Measurements from ENCODE around the gene ZC3H12D. TPM values are rescaled to one million over a fixed set of nuclear protein-coding genes. Genes with fewer than 3 reads are reported as not detected.

ZC3H12D gene
- total and polyA plus RNA-seq, 11 donors: 0.14 to 3.0 (median 0.42) TPM

- TF ChIP-seq CTCF (IDR thresholded peaks at IDR 0.05): no peak
- TF ChIP-seq POLR2A (IDR thresholded peaks at IDR 0.05): no peak
- ATAC-seq (no peak), DNase-seq (no peak)
- H3K4me3 ChIP-seq: no peak overlapping the region
- no peak overlapping the region for H3K27ac ChIP-seq
- H3K9me3 ChIP-seq: peaks cover 0 to 9% (median 0%) of the 10 kb centered on the region in 12 donors
- H3K27me3 ChIP-seq: no peaks in the 10 kb centered on the region
- intact Hi-C loops (cut with DNase I): loop anchor here in 1 of 10 donors (10.0 kb wide), 1 partner anchor 100 kb away; the partner anchor contains the start of gene TAB2
- peaks cover 0 to 24% (median 11%) of the 10 kb centered on the region in 9 donors for H3K36me3 ChIP-seq
- 94 to 97% (median 95%) methylated on average over 4 of the region's 4 CpGs for WGBS, 4 donors
- peaks cover 0 to 22% (median 0%) of the 10 kb centered on the region in 12 donors for H3K4me1 ChIP-seq
These were observed 70.0 kb downstream of the ZC3H12D start for GRCh38 chr6:149414821-149415220.

GRCh38 chr6:149414009-149414408 lies 70.8 kb downstream of the ZC3H12D start:
- peaks cover 0 to 24% (median 0%) of the 10 kb centered on the region in 12 donors for H3K4me1 ChIP-seq
- H3K4me3 ChIP-seq: no peak overlapping the region
- DNase-seq (no peak), ATAC-seq (no peak)
- 70 to 95% (median 81%) methylated on average over 4 of the region's 4 CpGs for WGBS, 4 donors
- peaks cover 0 to 9% (median 0%) of the 10 kb centered on the region in 12 donors for H3K9me3 ChIP-seq
- H3K27ac ChIP-seq: no peak overlapping the region
- H3K36me3 ChIP-seq: peaks cover 0 to 32% (median 16%) of the 10 kb centered on the region in 9 donors
- intact Hi-C loops (cut with DNase I): loop anchor here in 1 of 10 donors (10.0 kb wide), 1 partner anchor 99 kb away; the partner anchor contains the start of gene TAB2
- no peaks in the 10 kb centered on the region for H3K27me3 ChIP-seq
- TF ChIP-seq POLR2A (IDR thresholded peaks at IDR 0.05): no peak
- TF ChIP-seq CTCF (IDR thresholded peaks at IDR 0.05): no peak

- intact Hi-C loops (cut with DNase I): loop anchor here in 1 of 10 donors (10.0 kb wide), 1 partner anchor 96 kb away; the partner anchor contains the start of gene TAB2
- no peaks in the 10 kb centered on the region for H3K27me3 ChIP-seq
- no peak for DNase-seq
- TF ChIP-seq CTCF (IDR thresholded peaks at IDR 0.05) (no peak), POLR2A (IDR thresholded peaks at IDR 0.05) (no peak)
- peak; percentile 70 to 76 (median 74) for ATAC-seq
- H3K36me3 ChIP-seq: peaks cover 0 to 46% (median 23%) of the 10 kb centered on the region in 9 donors
- H3K9me3 ChIP-seq: no peaks in the 10 kb centered on the region
- H3K27ac ChIP-seq: peak overlapping the region in 5 of 12 donors; percentile 2 to 58 (median 19)
- H3K4me1 ChIP-seq: peaks cover 0 to 24% (median 1%) of the 10 kb centered on the region in 12 donors
- H3K4me3 ChIP-seq: no peak overlapping the region
These were observed 74.3 kb downstream of the ZC3H12D start for GRCh38 chr6:149410557-149410956.

- DNase-seq: no peak
- Histone ChIP-seq H3K27ac (peak overlapping the region in 5 of 12 donors; percentile 33 to 58 (median 43)), H3K4me1 (peaks cover 0 to 24% (median 1%) of the 10 kb centered on the region in 12 donors), H3K36me3 (peaks cover 0 to 55% (median 33%) of the 10 kb centered on the region in 9 donors), H3K9me3 (no peaks in the 10 kb centered on the region), H3K27me3 (no peaks in the 10 kb centered on the region), H3K4me3 (no peak overlapping the region)
- intact Hi-C loops (cut with DNase I): loop anchor here in 1 of 10 donors (10.0 kb wide), 1 partner anchor 95 kb away; the partner anchor contains the start of gene TAB2
- ATAC-seq: peak; percentile 58 to 84 (median 80)
- 79 to 85% (median 80%) methylated on average over 3 of the region's 3 CpGs for WGBS, 4 donors
- TF ChIP-seq CTCF (IDR thresholded peaks at IDR 0.05) (no peak), POLR2A (IDR thresholded peaks at IDR 0.05) (no peak)
These were observed 75.2 kb downstream of the ZC3H12D start for GRCh38 chr6:149409617-149410016.

All from heart left ventricle (tissue), 16 donors.